ENCODE measurements around the gene TFAP2A.

- TF ChIP-seq TAF1 (IDR thresholded peaks at IDR 0.05; ENCODE audit: low read depth, low read length) (no peak), POLR2AphosphoS5 (IDR thresholded peaks at IDR 0.05; ENCODE audit: low read depth, low read length) (no peak), PAX5 (IDR thresholded peaks at IDR 0.05; ENCODE audit: insufficient read depth, low read length, severe bottlenecking) (no peak), POLR2A (IDR thresholded peaks at IDR 0.05; ENCODE audit: low read depth, low read length) (no peak), SPI1 (IDR thresholded peaks at IDR 0.05; ENCODE audit: low read depth, low read length) (no peak)
Observed at GRCh38 chr6:10398446-10399218, 16.2 kb downstream of the TFAP2A start.
